HG02981 (cell line): ENCODE measurements around the gene TERT.
"Not testable (repeated sequence)": the region's sequence is repeated elsewhere in the genome, so short reads cannot be mapped to it uniquely, and the experiment has no call there.

Source experiments
- ATAC-seq: cut with Tn5 transposase; IDR thresholded peaks from one replicate; pipeline ENCODE4 v1.9.1; 2021; ENCODE audit warnings: mild to moderate bottlenecking, moderate library complexity; ENCODE audit not compliant: unreplicated experiment

TERT gene

DNA sequence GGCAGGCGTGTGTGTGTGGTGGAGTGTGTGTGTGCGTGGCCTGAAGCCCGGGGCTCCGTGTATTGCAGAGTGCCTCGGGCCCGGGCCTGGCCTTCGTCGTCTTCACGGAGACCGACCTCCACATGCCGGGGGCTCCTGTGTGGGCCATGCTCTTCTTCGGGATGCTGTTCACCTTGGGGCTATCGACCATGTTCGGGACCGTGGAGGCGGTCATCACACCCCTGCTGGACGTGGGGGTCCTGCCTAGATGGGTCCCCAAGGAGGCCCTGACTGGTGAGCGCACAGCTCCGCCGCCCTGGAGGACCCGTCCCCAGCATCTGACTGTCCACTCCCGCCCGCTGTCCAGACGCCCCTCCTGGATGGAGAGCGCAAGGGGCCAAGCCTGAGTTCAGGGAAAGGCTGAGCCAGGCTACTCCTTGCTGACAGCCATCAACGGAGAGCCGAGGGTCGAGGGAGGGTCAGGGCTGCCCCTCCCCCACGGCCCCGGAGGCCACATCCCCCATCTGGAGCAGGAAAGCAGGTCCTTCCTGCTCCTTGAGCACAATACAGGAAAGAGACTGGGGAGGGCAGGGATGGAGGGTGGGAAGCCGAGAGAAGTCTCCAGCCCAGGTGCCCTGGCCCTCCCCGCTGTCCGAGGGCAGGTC lies 51.3 kb downstream of the TERT start:
- no peak for ATAC-seq

DNA sequence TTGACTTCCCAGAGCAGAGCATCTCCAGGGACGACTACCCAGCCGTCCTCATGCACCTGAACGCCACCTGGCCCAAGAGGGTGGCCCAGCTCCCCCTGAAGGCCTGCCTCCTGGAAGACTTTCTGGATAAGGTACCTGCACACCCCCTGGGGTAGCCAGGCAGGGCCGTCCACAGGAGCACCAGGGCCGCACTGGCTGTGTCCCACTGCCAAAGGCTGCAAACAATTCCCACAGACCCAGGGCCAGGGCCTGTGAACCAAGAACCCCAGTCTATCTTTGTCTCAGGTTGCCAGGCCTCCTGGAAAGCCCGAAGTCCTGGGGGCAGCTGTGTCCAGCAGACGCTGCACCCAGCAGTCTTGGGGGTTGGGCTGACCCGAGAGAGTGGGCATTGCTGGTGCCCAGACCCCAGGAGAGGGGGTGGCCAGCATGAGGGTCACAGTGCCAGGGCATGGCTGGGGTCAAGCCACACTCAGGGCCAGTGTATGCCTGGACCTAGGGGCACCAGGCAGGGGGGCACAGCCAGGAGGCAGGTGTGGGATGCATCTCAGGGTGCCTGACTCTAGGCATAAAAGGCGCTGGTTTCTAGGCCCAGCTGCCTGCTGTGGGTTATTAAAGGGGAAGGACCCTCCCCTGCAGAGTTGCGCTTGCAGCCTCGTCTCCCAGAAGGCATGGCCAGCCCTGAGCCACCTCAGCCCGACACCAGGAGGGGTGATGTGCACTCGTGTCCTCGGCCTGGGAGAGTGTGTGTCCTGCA lies 52.0 kb downstream of the TERT start:
- no peak for ATAC-seq

GRCh38 chr5:1241509-1242080 lies 53.3 kb downstream of the TERT start:
- ATAC-seq = no peak

DNA sequence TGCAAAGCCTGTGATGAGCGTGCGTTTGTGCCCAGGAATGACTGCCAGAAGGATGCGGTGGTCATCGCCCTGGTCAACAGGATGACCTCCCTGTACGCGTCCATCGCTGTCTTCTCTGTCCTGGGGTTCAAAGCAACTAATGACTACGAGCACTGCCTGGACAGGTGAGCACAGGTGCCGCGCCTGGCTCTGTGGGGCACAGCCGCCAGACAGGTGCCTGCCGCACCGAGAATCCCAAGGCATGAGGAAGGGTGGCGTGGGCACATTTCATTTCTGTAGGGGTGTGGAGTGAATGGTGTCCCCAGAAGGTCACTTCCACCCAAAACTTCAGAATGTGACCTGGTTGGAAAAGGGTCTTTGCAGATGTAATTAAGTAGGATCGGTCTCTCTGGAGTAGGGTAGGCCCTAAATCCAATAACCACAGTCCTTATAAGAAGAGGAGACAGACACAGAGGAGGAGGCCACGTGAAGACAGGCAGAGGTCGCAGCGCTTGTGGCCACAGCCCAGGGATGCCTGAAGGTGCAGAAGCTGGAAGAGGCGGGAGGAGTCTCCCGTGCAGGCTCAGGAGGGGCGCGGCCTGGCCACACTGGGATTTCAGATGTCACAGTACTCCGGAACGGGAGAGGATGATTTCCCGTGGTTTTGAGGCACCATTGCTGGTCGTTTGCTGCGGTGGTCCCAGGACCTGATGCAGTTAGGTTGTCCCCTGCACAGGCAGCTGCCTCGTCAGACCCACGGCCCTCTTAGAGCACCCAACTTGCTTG lies 54.2 kb downstream of the TERT start:
- ATAC-seq = no peak

DNA sequence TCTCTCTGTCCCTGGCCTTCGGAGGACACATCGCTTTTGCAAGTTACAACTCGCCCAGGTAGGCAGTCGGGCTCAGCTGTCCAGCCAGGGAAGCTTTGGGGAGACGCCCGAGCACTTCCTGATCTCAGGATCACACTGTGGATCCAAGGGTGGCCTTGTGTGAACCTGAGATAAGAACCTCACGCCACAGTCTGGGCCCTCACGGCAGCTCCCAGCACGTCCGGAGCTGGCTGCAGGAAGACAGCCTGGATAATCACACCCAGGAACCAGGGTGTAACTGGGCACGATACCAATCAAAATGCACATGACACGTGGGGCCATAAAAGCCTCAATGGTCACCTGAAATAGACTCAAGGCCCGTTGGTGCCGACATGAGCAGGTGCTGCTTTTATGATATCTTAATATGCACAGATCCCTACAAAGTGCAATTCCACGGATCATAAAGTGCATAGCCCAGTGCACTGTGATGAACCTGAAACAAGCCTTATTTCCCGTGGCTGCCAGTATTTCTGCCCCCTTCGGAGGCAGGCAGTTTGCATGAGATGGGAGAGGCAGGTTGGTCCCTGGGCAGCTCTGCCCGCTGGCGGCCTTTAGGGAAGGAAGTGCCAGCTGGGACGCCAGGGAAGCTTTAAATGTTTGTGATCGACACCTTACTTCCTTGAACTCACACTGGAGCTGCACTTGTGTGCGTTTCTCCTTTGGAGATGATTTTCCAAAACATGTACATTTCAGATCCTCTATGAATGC lies 55.2 kb downstream of the TERT start:
- no peak for ATAC-seq

DNA sequence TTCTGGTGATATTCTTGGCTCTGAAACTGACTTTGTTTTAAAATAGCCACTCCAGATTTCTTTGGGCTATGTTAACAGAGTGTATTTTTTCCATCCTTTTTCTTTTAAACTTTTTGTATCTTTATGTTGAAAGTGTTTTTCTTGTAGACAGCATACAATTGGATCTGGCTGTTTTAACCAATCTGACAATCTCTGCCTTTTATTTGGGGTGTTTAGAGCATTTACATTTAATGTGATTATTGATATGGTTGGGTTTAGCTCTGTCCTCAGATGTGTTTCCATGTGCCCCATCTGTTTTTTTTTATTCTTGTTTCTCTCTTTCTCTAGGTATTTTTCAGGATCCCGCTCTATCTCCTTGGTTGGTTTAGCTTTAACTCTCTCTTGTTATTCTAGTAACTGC lies 59.0 kb downstream of the TERT start:
- no peak for ATAC-seq

DNA sequence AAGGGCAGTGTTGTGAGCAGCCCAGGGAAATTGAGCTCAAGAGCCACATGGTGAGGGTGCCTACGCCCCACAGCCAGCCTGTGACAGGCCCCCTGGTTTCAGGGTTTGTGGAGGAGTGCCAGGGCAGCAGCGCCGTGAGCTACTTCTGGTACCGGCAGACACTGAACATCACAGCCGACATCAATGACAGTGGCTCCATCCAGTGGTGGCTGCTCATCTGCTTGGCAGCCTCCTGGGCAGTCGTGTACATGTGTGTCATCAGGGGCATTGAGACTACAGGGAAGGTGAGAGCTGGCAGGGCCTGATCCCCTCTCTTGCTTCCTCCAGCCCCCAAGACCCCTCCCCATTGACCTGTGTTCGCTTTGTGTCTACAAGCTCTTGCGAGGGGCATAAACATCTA lies 59.5 kb downstream of the TERT start:
- no peak for ATAC-seq

- ATAC-seq = no peak
These were observed 62.1 kb downstream of the TERT start for GRCh38 chr5:1232780-1233179.

DNA sequence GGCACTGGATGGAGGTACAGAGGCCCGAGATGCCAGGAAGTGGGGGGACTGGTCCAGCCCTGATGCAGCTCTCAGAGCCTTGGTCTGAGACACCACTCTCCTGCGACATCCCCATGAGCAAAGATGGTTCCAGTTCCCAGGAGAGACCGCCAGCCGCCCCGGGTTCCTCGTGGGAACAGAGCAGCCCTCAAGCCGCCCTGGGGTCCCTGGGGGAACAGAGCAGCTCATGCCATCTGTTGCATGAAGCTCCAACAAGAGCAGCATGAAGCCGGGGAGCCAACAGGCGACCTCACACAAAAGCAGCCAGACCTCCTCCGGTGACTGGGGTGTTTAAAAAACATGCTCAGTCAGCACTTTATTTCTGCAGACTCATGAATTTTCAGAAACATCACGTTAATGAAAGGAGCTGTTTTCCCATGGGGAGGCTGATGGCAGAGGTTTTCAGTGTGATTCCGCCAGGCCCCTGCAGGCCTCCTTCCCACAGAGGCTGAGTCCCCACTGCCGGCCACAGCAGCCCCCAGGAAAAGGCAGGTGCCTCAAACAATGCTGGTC lies 63.4 kb downstream of the TERT start:
- no peak for ATAC-seq

DNA sequence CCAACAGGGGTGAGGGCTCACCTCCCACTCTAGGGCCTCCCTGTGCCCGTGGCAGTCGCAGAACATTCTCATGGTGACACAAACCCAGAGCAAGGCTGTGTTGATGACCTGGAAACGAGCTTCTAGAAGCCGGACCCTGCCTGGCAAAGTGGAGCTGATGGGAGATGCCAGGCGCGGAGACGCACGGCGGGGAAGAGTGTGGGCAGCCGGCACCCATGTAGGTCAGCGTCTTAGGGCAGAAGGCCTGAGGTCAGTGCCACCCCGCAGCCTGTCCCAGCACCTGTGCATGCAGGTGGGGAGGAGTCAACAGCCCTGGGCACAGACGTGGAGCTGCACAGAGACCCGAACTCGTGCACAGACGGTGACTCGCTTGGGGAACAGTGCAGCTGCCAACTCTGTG lies 64.3 kb downstream of the TERT start:
- ATAC-seq = no peak

DNA sequence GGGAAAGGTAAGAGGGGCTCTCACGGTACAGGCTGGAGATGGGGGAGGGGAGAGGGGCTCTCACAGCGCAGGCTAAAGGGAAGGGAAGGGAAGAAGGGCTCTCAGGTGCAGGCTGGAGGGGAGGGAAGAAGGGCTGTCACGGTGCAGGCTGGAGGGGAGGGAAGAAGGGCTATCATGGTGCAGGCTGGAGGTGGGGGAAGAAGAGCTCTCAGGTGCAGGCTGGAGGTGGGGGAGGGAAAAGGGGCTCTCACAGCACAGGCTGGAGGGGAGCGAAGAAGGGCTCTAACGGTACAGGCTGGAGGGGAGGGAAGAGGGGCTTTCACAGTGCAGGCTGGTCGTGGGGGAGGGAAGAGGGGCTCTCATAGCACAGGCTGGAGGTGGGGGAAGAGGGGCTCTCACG lies 65.0 kb downstream of the TERT start:
- ATAC-seq = no peak

DNA sequence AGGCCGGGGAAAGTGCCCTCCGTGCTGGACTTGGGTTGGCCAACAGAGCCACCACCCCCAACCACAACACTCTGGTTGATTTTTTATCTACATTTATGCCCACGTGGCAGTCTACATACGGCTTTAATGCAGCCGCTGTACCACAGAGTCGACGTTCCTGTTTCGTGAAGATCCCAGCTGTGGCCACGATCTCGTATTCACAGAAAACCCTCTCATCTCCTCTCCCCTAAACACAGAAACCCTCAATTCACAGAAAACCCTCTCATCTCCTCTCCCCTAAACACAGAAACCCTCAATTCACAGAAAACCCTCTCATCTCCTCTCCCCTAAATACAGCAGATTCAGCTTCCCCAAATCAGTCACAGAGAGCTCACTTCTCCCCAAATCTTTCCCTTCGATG lies 65.8 kb downstream of the TERT start:
- not testable (repeated sequence) for ATAC-seq

DNA sequence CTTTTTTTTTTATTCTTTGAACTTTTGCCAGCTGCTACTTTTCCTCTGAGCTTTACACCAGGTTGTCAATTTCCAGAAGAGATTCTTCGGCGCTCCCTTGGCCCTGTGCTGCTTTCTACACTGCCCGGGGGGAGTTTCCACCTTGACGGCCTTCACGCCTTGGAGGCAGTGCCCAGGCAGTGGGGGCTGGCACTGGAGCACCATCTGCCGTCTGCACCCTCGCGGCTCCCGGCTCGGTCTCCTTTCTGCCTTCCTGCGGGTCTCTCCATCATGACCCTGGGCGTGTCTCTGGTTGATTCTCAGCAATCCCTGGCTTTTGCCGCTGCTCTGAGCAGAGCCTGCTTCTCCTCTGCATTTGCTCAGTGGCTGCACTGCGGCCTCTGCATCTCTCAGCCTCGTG lies 66.7 kb downstream of the TERT start:
- ATAC-seq = no peak

GRCh38 chr5:1227667-1228066 lies 67.2 kb downstream of the TERT start:
- no peak for ATAC-seq

- no peak for ATAC-seq
These were observed 67.9 kb downstream of the TERT start for GRCh38 chr5:1226839-1227581.

GRCh38 chr5:1226231-1226630 lies 68.6 kb downstream of the TERT start:
- no peak for ATAC-seq

DNA sequence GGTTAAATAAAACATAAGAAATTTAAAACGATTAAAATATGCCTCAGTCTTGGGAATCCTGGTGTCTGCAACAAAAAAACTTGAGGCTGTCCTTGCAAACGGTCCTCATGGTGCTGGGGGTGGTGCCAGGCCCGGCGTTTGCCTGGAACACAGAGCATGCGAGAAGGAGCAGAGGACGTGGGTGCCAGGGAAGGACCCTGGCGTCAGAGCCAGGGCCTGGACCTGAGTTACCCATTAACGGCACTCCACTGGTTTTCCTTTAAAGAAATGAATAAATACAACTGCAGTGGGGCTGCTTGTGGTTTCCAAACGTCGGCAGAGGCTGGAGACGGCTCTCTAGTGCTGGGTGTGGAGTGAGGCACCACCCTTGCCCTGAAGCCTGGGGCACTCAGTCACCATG lies 69.8 kb downstream of the TERT start, which contains the start of gene SLC6A18:
Gene SLC6A18 (plus strand): TSS at position 301 of the 400 bp plus-strand sequence. CDS start 97 bp downstream, at position 398.
- no peak for ATAC-seq

- no peak for ATAC-seq
These were observed 70.2 kb downstream of the TERT start for GRCh38 chr5:1224631-1225030.

DNA sequence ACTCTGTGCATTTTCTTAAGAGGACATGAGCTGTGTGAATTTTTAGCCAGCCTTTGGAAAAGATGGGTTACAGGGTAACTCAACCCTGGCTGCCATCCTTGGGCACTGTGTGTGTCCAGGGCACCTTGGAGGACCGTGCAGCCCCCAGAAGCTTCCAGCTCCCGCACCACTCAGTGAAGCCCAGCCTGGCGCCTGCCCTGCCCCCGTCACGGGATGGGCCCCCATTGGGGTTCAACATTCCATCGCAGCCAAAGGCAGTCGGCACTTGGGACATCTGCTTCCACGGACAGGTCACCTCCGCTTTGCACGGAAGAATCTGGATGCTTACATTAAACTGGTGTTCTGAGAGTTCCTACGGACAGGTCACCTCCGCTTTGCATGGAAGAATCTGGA lies 71.6 kb downstream of the TERT start:
- ATAC-seq = no peak
